HepG2 (cell line): ENCODE data around the gene SMIM13. TPM values are rescaled to one million over a fixed set of nuclear protein-coding genes. Genes with fewer than 3 reads are reported as not detected.

Experiments
- ARNT2 ChIP-seq: sonication (generic); formaldehyde crosslinking; IDR thresholded peaks from 2 replicates; pipeline ENCODE4 v1.8.0; 2022; ENCODE audit warnings: mild to moderate bottlenecking, low read depth, missing genetic modification reagents, moderate library complexity
- BRD4 ChIP-seq: sonication (generic); formaldehyde crosslinking; IDR thresholded peaks from 2 replicates; pipeline ENCODE4 v1.4.0; 2020; ENCODE audit warnings: missing genetic modification reagents
- E2F2 ChIP-seq: sonication (generic); formaldehyde crosslinking; IDR thresholded peaks from 2 replicates; pipeline ENCODE4 v1.4.0; 2020; ENCODE audit warnings: missing genetic modification reagents, borderline replicate concordance
- GATA4 ChIP-seq: sonication (generic); IDR thresholded peaks from 2 replicates; pipeline ENCODE4 v1.6.1; 2016; ENCODE audit warnings: antibody characterized with exemption, low read depth, borderline replicate concordance
- KMT2B ChIP-seq: IDR thresholded peaks from 2 replicates; pipeline ENCODE4 v1.6.1; 2016; ENCODE audit warnings: missing genetic modification reagents, missing compliant biosample characterization
- MBNL3 ChIP-seq: fragments of 250-450 bp; sonication (Bioruptor Pico); conservative IDR thresholded peaks from 2 replicates; pipeline ENCODE4 v1.8.0; 2022; ENCODE audit warnings: mild to moderate bottlenecking, inconsistent platforms
- MED1 ChIP-seq: sonication (generic); formaldehyde crosslinking; IDR thresholded peaks from 2 replicates; pipeline ENCODE4 v1.4.0; 2020; ENCODE audit warnings: missing genetic modification reagents
- MLX ChIP-seq: IDR thresholded peaks from 2 replicates; pipeline ENCODE4 v1.6.1; 2016
- NAIF1 ChIP-seq: sonication (generic); formaldehyde crosslinking; IDR thresholded peaks from 2 replicates; pipeline ENCODE4 v1.5.0; 2020; ENCODE audit warnings: mild to moderate bottlenecking, missing genetic modification reagents, borderline replicate concordance
- NCOA1 ChIP-seq: sonication (generic); formaldehyde crosslinking; IDR thresholded peaks from 2 replicates; pipeline ENCODE4 v1.9.0; 2021; ENCODE audit warnings: missing genetic modification reagents
- NCOA2 ChIP-seq: sonication (generic); formaldehyde crosslinking; IDR thresholded peaks from 2 replicates; pipeline ENCODE4 v1.8.0; 2022; ENCODE audit warnings: inconsistent platforms
- NFIC ChIP-seq: IDR thresholded peaks from 2 replicates; pipeline ENCODE4 v1.6.1; 2012; ENCODE audit warnings: mild to moderate bottlenecking, low read length, inconsistent platforms
- PLRG1 ChIP-seq: fragments of 450-650 bp; conservative IDR thresholded peaks from 2 replicates; pipeline ENCODE4 v1.6.1; 2016
- PTBP1 ChIP-seq: fragments of 200-400 bp; formaldehyde crosslinking; IDR thresholded peaks from 2 replicates; pipeline ENCODE4 v1.6.1; 2018; ENCODE audit warnings: low read length, low read depth; ENCODE audit not compliant: poor library complexity, severe bottlenecking
- SOX6 ChIP-seq, 2 experiments: fragments of 450-650 bp in 1 of 2; sonication (generic) in 1 of 2; formaldehyde crosslinking in 1 of 2; IDR thresholded peaks; 2 replicates each; pipeline versions ENCODE4 v1.4.0 to v1.6.1; 2017 to 2020; ENCODE audit warnings: antibody characterized with exemption in 1 of 2, mild to moderate bottlenecking in 1 of 2, missing genetic modification reagents in 1 of 2
- SPEN ChIP-seq: sonication (generic); formaldehyde crosslinking; IDR thresholded peaks from 2 replicates; pipeline ENCODE4 v1.5.1; 2020; ENCODE audit warnings: low read depth, mild to moderate bottlenecking, missing genetic modification reagents
- ZBTB33 ChIP-seq: sonication (generic); formaldehyde crosslinking; IDR thresholded peaks from 2 replicates; pipeline ENCODE4 v1.4.0; 2020; ENCODE audit warnings: missing genetic modification reagents
- ZFYVE20 ChIP-seq: sonication (generic); formaldehyde crosslinking; IDR thresholded peaks from 2 replicates; pipeline ENCODE4 v1.8.0; 2023; ENCODE audit warnings: low read depth, mild to moderate bottlenecking, moderate library complexity, missing genetic modification reagents, borderline replicate concordance
- ZNF18 ChIP-seq: sonication (generic); formaldehyde crosslinking; IDR thresholded peaks from 2 replicates; pipeline ENCODE4 v1.8.0; 2022; ENCODE audit warnings: mild to moderate bottlenecking, missing genetic modification reagents; ENCODE audit not compliant: insufficient replicate concordance
- ZNF232 ChIP-seq: sonication (generic); formaldehyde crosslinking; IDR thresholded peaks from 2 replicates; pipeline ENCODE4 v1.4.0; 2020; ENCODE audit warnings: missing genetic modification reagents, borderline replicate concordance
- ZNF484 ChIP-seq: sonication (generic); formaldehyde crosslinking; IDR thresholded peaks from 2 replicates; pipeline ENCODE4 v1.5.1; 2020; ENCODE audit warnings: mild to moderate bottlenecking, low read depth, missing genetic modification reagents, borderline replicate concordance
- ZNF615 ChIP-seq: sonication (generic); formaldehyde crosslinking; IDR thresholded peaks from 2 replicates; pipeline ENCODE4 v1.5.0; 2020; ENCODE audit warnings: mild to moderate bottlenecking, missing genetic modification reagents, borderline replicate concordance
- ZNF670 ChIP-seq: sonication (generic); formaldehyde crosslinking; IDR thresholded peaks from 2 replicates; pipeline ENCODE4 v1.8.0; 2022; ENCODE audit warnings: mild to moderate bottlenecking, missing genetic modification reagents, borderline replicate concordance
- ZNF816 ChIP-seq: sonication (generic); formaldehyde crosslinking; IDR thresholded peaks from 2 replicates; pipeline ENCODE4 v1.8.0; 2022; ENCODE audit warnings: missing genetic modification reagents, mild to moderate bottlenecking, borderline replicate concordance
- polyA plus RNA-seq, 8 experiments: library from polyadenylated mRNA; depleted of rRNA in 3 of 8; stranded (reverse) in 7 of 8; unstranded in 1 of 8; fragments of >200 nt; fragmentation: Illumina TruSeq in 4 of 8; extraction: Trizol in 4 of 8; gene quantifications; 2 replicates each; pipeline versions ENCODE4 v1.2.1 to v1.2.3, GENCODE V29; 2011 to 2016; ENCODE audit warnings: low read depth in 4 of 8, missing spikeins in 1 of 8, mixed read lengths in 1 of 8; ENCODE audit not compliant: insufficient read depth in 1 of 8
- total RNA-seq, 5 experiments: library from RNA; depleted of rRNA; stranded (reverse); fragments of >200 nt; fragmentation: Illumina TruSeq; extraction: Trizol; gene quantifications; 2 replicates each; pipeline ENCODE4 v1.2.3, GENCODE V29; 2016; ENCODE audit warnings: low read depth in 1 of 5

The SMIM13 gene
- total and polyA plus RNA-seq, 2 of the 13 experiments (the other 11 are each of a cell fraction or from before 2014, with no cell fraction given) = 2.7 to 10.2 TPM

- TF ChIP-seq ZBTB33 (no peak), PLRG1 (no peak), E2F2 (CRISPR knock-in tag) (no peak), SPEN (CRISPR knock-in tag) (no peak), SOX6 (IDR thresholded peaks at IDR 0.05) (no peak), SOX6 (CRISPR knock-in tag; IDR thresholded peaks at IDR 0.05) (peak; percentile 46), ZNF232 (CRISPR knock-in tag) (0 out of 2 replicates have a peak, but pooled peaks have one; percentile 20), ZNF18 (CRISPR knock-in tag) (no peak), ZNF484 (no peak), NAIF1 (CRISPR knock-in tag) (no peak), ZNF615 (CRISPR knock-in tag) (no peak), ARNT2 (no peak), NCOA2 (CRISPR knock-in tag) (0 out of 2 replicates have a peak, but pooled peaks have one; percentile 25), ZFYVE20 (CRISPR knock-in tag) (no peak), MLX (CRISPR knock-in tag) (no peak), PTBP1 (no peak), NFIC (no peak), MBNL3 (CRISPR knock-in tag) (no peak), BRD4 (CRISPR knock-in tag) (no peak), ZNF670 (CRISPR knock-in tag) (no peak), ZNF816 (CRISPR knock-in tag) (no peak), KMT2B (no peak), MED1 (CRISPR knock-in tag) (no peak), NCOA1 (CRISPR knock-in tag) (0 out of 2 replicates have a peak, but pooled peaks have one; percentile 47), GATA4 (no peak)
Measured at GRCh38 chr6:11164717-11165646, 71.3 kb downstream of the SMIM13 start (continued).
